Endothelial cell of umbilical vein (primary cell): ENCODE measurements around the gene PLSCR1. TPM values are rescaled to one million over a fixed set of nuclear protein-coding genes. Genes with fewer than 3 reads are reported as not detected.

Experiments
- BruUV-seq: library from RNA; stranded (reverse); fragments of 400-500 nt; replicated peaks from 2 replicates; lab custom pipeline; 2021; lab: Mats Ljungman, UMichigan
- CTCF ChIA-PET: fragments of 300-600, 350-600 bp; sonication (Branson Sonifier 250); formaldehyde crosslinking; loops from one replicate; lab custom pipeline; 2021; ENCODE audit warnings: antibody characterized with exemption, inconsistent platforms; lab: Charles Lee
- POLR2A ChIA-PET: fragments of 300-600, 350-600 bp; sonication (Branson Sonifier 250); formaldehyde crosslinking; loops from one replicate; lab custom pipeline; 2021; ENCODE audit warnings: antibody characterized with exemption, inconsistent platforms; lab: Charles Lee
- DNase-seq: peaks from one replicate; pipeline ENCODE4 v3.0.0-alpha.2; 2011; ENCODE audit warnings: low read depth, low spot score
- FAIRE-seq: peaks from 2 replicates; lab custom pipeline; 2011; peaks lifted over from hg19 to GRCh38; lab: Jason Lieb, UNC
- H2AFZ ChIP-seq: 2 replicates; pipeline ENCODE4 v1.6.0; 2012; ENCODE audit warnings: low read depth, low read length, control low read depth, inconsistent platforms
- H3K27ac ChIP-seq: 2 replicates; pipeline ENCODE4 v1.5.1; 2011; ENCODE audit warnings: low read depth, mild to moderate bottlenecking, control low read depth, low read length, moderate library complexity; ENCODE audit not compliant: insufficient read depth
- H3K27me3 ChIP-seq, 2 experiments: 2 replicates each; pipeline versions ENCODE4 v1.6.0 to v1.6.1; 2011; ENCODE audit warnings: low read length in 2 of 2, mixed read lengths in 1 of 2; ENCODE audit not compliant: control insufficient read depth in 2 of 2, insufficient read depth in 2 of 2
- H3K36me3 ChIP-seq, 2 experiments: 2 replicates in 1 of 2; 3 replicates in 1 of 2; pipeline ENCODE4 v1.5.1; 2011; ENCODE audit warnings: low read length in 2 of 2, mild to moderate bottlenecking in 1 of 2, moderate library complexity in 1 of 2; ENCODE audit not compliant: control insufficient read depth in 2 of 2, insufficient read depth in 2 of 2; ENCODE audit errors: extremely low read depth in 1 of 2
- H3K4me1 ChIP-seq: 3 replicates; pipeline ENCODE4 v1.5.1; 2011; ENCODE audit warnings: mild to moderate bottlenecking, low read length; ENCODE audit not compliant: control insufficient read depth, insufficient read depth; ENCODE audit errors: extremely low read depth
- H3K4me2 ChIP-seq: 2 replicates; pipeline ENCODE4 v1.6.1; 2011; ENCODE audit warnings: low read length, control low read depth, mixed read lengths; ENCODE audit not compliant: insufficient read depth
- H3K4me3 ChIP-seq, 3 experiments: fragments of 200-600 bp in 1 of 3; sonication (generic), shearing (Covaris generic) in 1 of 3; replicated peaks in 1 of 3; 2 replicates each; pipeline ENCODE4 v1.5.1; 2011 to 2016; ENCODE audit warnings: control low read depth in 3 of 3, low read length in 3 of 3, mild to moderate bottlenecking in 2 of 3, inconsistent platforms in 1 of 3, low read depth in 1 of 3, moderate library complexity in 1 of 3; ENCODE audit not compliant: insufficient read depth in 1 of 3
- H3K79me2 ChIP-seq: 2 replicates; pipeline ENCODE4 v1.6.0; 2012; ENCODE audit warnings: low read length, inconsistent platforms; ENCODE audit not compliant: control insufficient read depth, insufficient read depth
- H3K9ac ChIP-seq: replicated peaks from 2 replicates; pipeline ENCODE3; 2011; ENCODE audit warnings: low read length, control low read depth; ENCODE audit not compliant: insufficient read depth; ENCODE audit errors: extremely low read depth
- H3K9me1 ChIP-seq: replicated peaks from 3 replicates; pipeline ENCODE4 v1.6.0; 2011; ENCODE audit warnings: mild to moderate bottlenecking, low read length; ENCODE audit not compliant: control insufficient read depth, insufficient read depth; ENCODE audit errors: extremely low read depth
- H3K9me3 ChIP-seq: replicated peaks from 2 replicates; pipeline ENCODE4 v1.5.1; 2012; ENCODE audit warnings: low read length, inconsistent platforms; ENCODE audit not compliant: control insufficient read depth, insufficient read depth
- H4K20me1 ChIP-seq: replicated peaks from 2 replicates; pipeline ENCODE3; 2011; ENCODE audit warnings: mild to moderate bottlenecking, low read length; ENCODE audit not compliant: control insufficient read depth, insufficient read depth; ENCODE audit errors: extremely low read depth
- CTCF ChIP-seq, 2 donors: IDR thresholded peaks; 1 replicate in 1 of 2; 2 replicates in 1 of 2; pipeline ENCODE4 v1.5.1; 2011; ENCODE audit warnings: low read length in 2 of 2, mild to moderate bottlenecking in 2 of 2, moderate library complexity in 2 of 2, control low read depth in 1 of 2, inconsistent platforms in 1 of 2, low read depth in 1 of 2; ENCODE audit not compliant: insufficient read depth in 1 of 2; ENCODE audit errors: extremely low read depth in 1 of 2
- EZH2 ChIP-seq: IDR thresholded peaks from 2 replicates; pipeline ENCODE4 v1.6.1; 2012; ENCODE audit warnings: borderline replicate concordance, low read depth, mild to moderate bottlenecking, moderate library complexity, low read length, inconsistent platforms; ENCODE audit not compliant: severe bottlenecking
- FOS ChIP-seq: IDR thresholded peaks from 2 replicates; pipeline ENCODE4 v1.6.1; 2011; ENCODE audit warnings: mild to moderate bottlenecking, low read length, moderate library complexity, borderline replicate concordance; ENCODE audit not compliant: insufficient read depth
- GATA2 ChIP-seq: IDR thresholded peaks from 2 replicates; pipeline ENCODE4 v1.7.0; 2011; ENCODE audit warnings: low read depth, mild to moderate bottlenecking, moderate library complexity, mixed read lengths, low read length; ENCODE audit not compliant: insufficient read length, insufficient read depth
- JUN ChIP-seq: IDR thresholded peaks from 2 replicates; pipeline ENCODE4 v1.6.1; 2011; ENCODE audit warnings: borderline replicate concordance, low read depth; ENCODE audit not compliant: insufficient read length, insufficient read depth
- MAX ChIP-seq: IDR thresholded peaks from 2 replicates; pipeline ENCODE4 v1.6.1; 2011; ENCODE audit not compliant: insufficient read depth, insufficient read length
- MYC ChIP-seq: IDR thresholded peaks from one replicate; pipeline ENCODE4 v1.6.1; 2011; ENCODE audit warnings: mild to moderate bottlenecking, low read depth, low read length
- POLR2A ChIP-seq: IDR thresholded peaks from 2 replicates; pipeline ENCODE4 v1.6.1; 2012; ENCODE audit warnings: low read depth, mild to moderate bottlenecking, control low read depth, low read length
- POLR2AphosphoS5 ChIP-seq: IDR thresholded peaks from 2 replicates; pipeline ENCODE4 v1.6.1; 2012; ENCODE audit warnings: low read depth, mild to moderate bottlenecking, control low read depth, low read length, moderate library complexity; ENCODE audit not compliant: insufficient read depth
- dilution Hi-C: fragments of 300-500 bp; cut with MboI; formaldehyde crosslinking; loops from one replicate; pipeline ENCODE4 v1.15.0; 2019; ENCODE audit warnings: low sequenced_read_pairs; ENCODE audit not compliant: extremely low pct_ligation_motif_present
- intact Hi-C: fragments of 100-400 bp; cut with micrococcal nuclease; formaldehyde crosslinking; loops from one replicate; pipeline ENCODE4 v1.10.0; 2022
- polyA plus RNA-seq, 4 experiments: library from polyadenylated mRNA; depleted of rRNA in 3 of 4; stranded (reverse) in 3 of 4; unstranded in 1 of 4; fragments of >200 nt; gene quantifications; 2 replicates each; pipeline versions ENCODE4 v1.2.1 to v1.2.3, GENCODE V29; 2011 to 2012; ENCODE audit warnings: missing spikeins in 1 of 4
- total RNA-seq: library from RNA; stranded (reverse); gene quantifications from 2 replicates; pipeline ENCODE4 v1.2.3, GENCODE V29; 2021

The PLSCR1 gene
- total and polyA plus RNA-seq, 2 donors (not counting 3 experiments of a cell fraction or from before 2014, with no cell fraction given): 53.2 to 78.7 TPM

GRCh38 chr3:146550070-146550615 lies 5.7 kb upstream of the PLSCR1 start:
- ChIA-PET CTCF (interaction anchor here (1.3 kb wide), 1 partner anchor 27 kb away, joined by 3 read pairs; no protein-coding TSS in a partner anchor), POLR2A (no interaction called here)
- intact Hi-C loops: no loop called here
- H2AFZ ChIP-seq: no peak overlapping the region
- no peak for TF ChIP-seq POLR2AphosphoS5
- no peak for TF ChIP-seq MYC
- no peak for TF ChIP-seq GATA2
- no peak for TF ChIP-seq MAX
- TF ChIP-seq EZH2: no peak
- TF ChIP-seq FOS: no peak
- no peak for TF ChIP-seq CTCF (IDR thresholded peaks at IDR 0.05; ENCODE audit: extremely low read depth in 1 of 2, insufficient read depth in 1 of 2, low read depth in 1 of 2, low read length in 2 of 2)
- no peak for TF ChIP-seq POLR2A
- no peak for TF ChIP-seq JUN
- no peak overlapping the region for H3K4me3 ChIP-seq
- DNase-seq (no peak), FAIRE-seq (no peak)
- BruUV-seq: no TSS peak
- H3K4me2 ChIP-seq: no peak overlapping the region
- H3K79me2 ChIP-seq: no peaks in the 10 kb centered on the region
- dilution Hi-C loops: no loop called here
- H3K4me1 ChIP-seq: peaks cover 1% of the 10 kb centered on the region
- no peaks in the 10 kb centered on the region for H3K9me1 ChIP-seq
- no peaks in the 10 kb centered on the region for H3K36me3 ChIP-seq
- H3K9me3 ChIP-seq: no peaks in the 10 kb centered on the region
- H3K27ac ChIP-seq: no peak overlapping the region
- no peaks in the 10 kb centered on the region for H4K20me1 ChIP-seq
- no peak overlapping the region for H3K9ac ChIP-seq
- H3K27me3 ChIP-seq: no peaks in the 10 kb centered on the region
